GM12878 (cell line): Measurements from ENCODE around the gene PRR35. TPM values are rescaled to one million over a fixed set of nuclear protein-coding genes. Genes with fewer than 3 reads are reported as not detected.

ENCODE experiments used
- ATAC-seq: fragments of 200-7000 bp; cut with Tn5 transposase; 3 replicates; pipeline ENCODE4 v1.9.1; 2020; ENCODE audit warnings: mild to moderate bottlenecking, moderate library complexity
- BruUV-seq: library from RNA; stranded (reverse); fragments of 400-500 nt; replicated peaks from 2 replicates; lab custom pipeline; 2021; lab: Mats Ljungman, UMichigan
- CTCF ChIA-PET: fragments of 300-600 bp; sonication (Branson Sonifier 250); formaldehyde crosslinking; extraction: SDS; loops from one replicate; lab custom pipeline; 2021; ENCODE audit warnings: inconsistent platforms; lab: Yijun Ruan, JAX
- POLR2A ChIA-PET: fragments of 350-600 bp; formaldehyde crosslinking; extraction: SDS; loops from one replicate; lab custom pipeline; 2021; ENCODE audit warnings: inconsistent platforms; lab: Charles Lee
- RAD21 ChIA-PET: fragments of 300-600 bp; sonication (Branson Sonifier 250); formaldehyde crosslinking; loops from one replicate; lab custom pipeline; 2023; ENCODE audit warnings: antibody characterized with exemption; ENCODE audit not compliant: unreplicated experiment; lab: Charles Lee
- SMC1A ChIA-PET: fragments of 300-600 bp; sonication (Branson Sonifier 250); formaldehyde crosslinking; loops from one replicate; lab custom pipeline; 2023; ENCODE audit not compliant: unreplicated experiment, uncharacterized antibody; lab: Charles Lee
- DNase-seq: peaks from one replicate; pipeline ENCODE4 v3.0.0-alpha.2; 2011; ENCODE audit warnings: low read depth, low spot score
- FAIRE-seq: peaks from 3 replicates; lab custom pipeline; 2011; peaks lifted over from hg19 to GRCh38; lab: Jason Lieb, UNC
- H2AFZ ChIP-seq: 2 replicates; pipeline ENCODE4 v1.6.0; 2011; ENCODE audit warnings: low read depth, low read length, control low read depth; ENCODE audit not compliant: control insufficient read depth
- H3K27ac ChIP-seq: 2 replicates; pipeline ENCODE4 v1.5.1; 2011; ENCODE audit warnings: control low read depth; ENCODE audit not compliant: control insufficient read depth, insufficient read depth
- H3K27me3 ChIP-seq, 2 experiments: replicated peaks in 1 of 2; 2 replicates each; pipeline versions ENCODE4 v1.6.0 to v1.6.1; 2011; ENCODE audit warnings: low read length in 1 of 2; ENCODE audit not compliant: control insufficient read depth in 2 of 2, insufficient read depth in 2 of 2
- H3K36me3 ChIP-seq, 2 experiments: 2 replicates each; pipeline ENCODE4 v1.5.1; 2011; ENCODE audit warnings: low read length in 1 of 2; ENCODE audit not compliant: control insufficient read depth in 2 of 2, insufficient read depth in 2 of 2
- H3K4me1 ChIP-seq: 2 replicates; pipeline ENCODE4 v1.6.1; 2011; ENCODE audit warnings: mild to moderate bottlenecking, low read length, moderate library complexity, mixed read lengths; ENCODE audit not compliant: control insufficient read depth, insufficient read depth
- H3K4me2 ChIP-seq: 2 replicates; pipeline ENCODE4 v1.6.0; 2011; ENCODE audit warnings: control low read depth; ENCODE audit not compliant: control insufficient read depth, insufficient read depth
- H3K4me3 ChIP-seq: fragments of 200-600 bp; sonication (generic); 2 replicates; pipeline ENCODE4 v1.5.1; 2016
- H3K79me2 ChIP-seq: 2 replicates; pipeline ENCODE4 v1.6.0; 2011; ENCODE audit warnings: low read length; ENCODE audit not compliant: control insufficient read depth, insufficient read depth
- H3K9ac ChIP-seq: 2 replicates; pipeline ENCODE4 v1.8.0; 2011; ENCODE audit warnings: low read length, control low read depth, mixed read lengths; ENCODE audit not compliant: control insufficient read depth, insufficient read depth
- H3K9me3 ChIP-seq: replicated peaks from 3 replicates; pipeline ENCODE4 v1.5.1; 2011; ENCODE audit warnings: mild to moderate bottlenecking, low read length; ENCODE audit not compliant: control insufficient read depth, insufficient read depth
- H4K20me1 ChIP-seq: 2 replicates; pipeline ENCODE4 v1.6.0; 2011; ENCODE audit not compliant: control insufficient read depth, insufficient read depth
- ASH2L ChIP-seq: fragments of 300-600, 200-600 bp; sonication (generic); IDR thresholded peaks from 2 replicates; pipeline ENCODE4 v1.6.1; 2017; ENCODE audit warnings: low read depth, mild to moderate bottlenecking, borderline replicate concordance
- ATF7 ChIP-seq: fragments of 450-650 bp; IDR thresholded peaks from 2 replicates; pipeline ENCODE4 v1.6.1; 2016; ENCODE audit warnings: low read depth, mild to moderate bottlenecking
- CEBPB ChIP-seq, 2 experiments: fragments of 150-350 bp in 1 of 2; IDR thresholded peaks; 2 replicates each; pipeline ENCODE4 v1.6.1; 2012 to 2014; ENCODE audit warnings: low read depth in 2 of 2, low read length in 2 of 2, borderline replicate concordance in 1 of 2, inconsistent platforms in 1 of 2
- CREB1 ChIP-seq: IDR thresholded peaks from 2 replicates; pipeline ENCODE4 v1.6.1; 2012; ENCODE audit warnings: low read depth, mild to moderate bottlenecking, inconsistent platforms
- CREM ChIP-seq: IDR thresholded peaks from 2 replicates; pipeline ENCODE4 v1.6.1; 2014; ENCODE audit warnings: antibody characterized with exemption, low read depth
- ESRRA ChIP-seq: IDR thresholded peaks from 2 replicates; pipeline ENCODE4 v1.6.1; 2012; ENCODE audit warnings: mild to moderate bottlenecking, low read length, improper control_type of control experiment
- HDGF ChIP-seq: fragments of 450-650 bp; IDR thresholded peaks from 2 replicates; pipeline ENCODE4 v1.6.1; 2016; ENCODE audit warnings: antibody characterized with exemption
- NFYB ChIP-seq: IDR thresholded peaks from 2 replicates; pipeline ENCODE4 v1.6.1; 2011; ENCODE audit warnings: low read depth, mild to moderate bottlenecking, low read length, improper control_type of control experiment, moderate library complexity; ENCODE audit not compliant: insufficient read depth
- RFX5 ChIP-seq: IDR thresholded peaks from 2 replicates; pipeline ENCODE4 v1.6.1; 2011; ENCODE audit warnings: low read depth, low read length, improper control_type of control experiment
- SIN3A ChIP-seq: IDR thresholded peaks from 2 replicates; pipeline ENCODE4 v1.6.1; 2012; ENCODE audit warnings: low read depth, low read length, improper control_type of control experiment
- SRF ChIP-seq, 2 experiments: IDR thresholded peaks; 2 replicates each; pipeline ENCODE4 v1.6.1; 2011; ENCODE audit warnings: low read depth in 2 of 2, low read length in 2 of 2, mild to moderate bottlenecking in 1 of 2, moderate library complexity in 1 of 2
- STAT3 ChIP-seq: IDR thresholded peaks from 2 replicates; pipeline ENCODE4 v1.6.1; 2011; ENCODE audit warnings: low read depth, low read length, improper control_type of control experiment
- TCF7 ChIP-seq: IDR thresholded peaks from 2 replicates; pipeline ENCODE4 v1.6.1; 2014; ENCODE audit warnings: antibody characterized with exemption, borderline replicate concordance
- YY1 ChIP-seq: IDR thresholded peaks from 2 replicates; pipeline ENCODE4 v1.6.1; 2011; ENCODE audit warnings: low read depth, mild to moderate bottlenecking, low read length
- ZNF274 ChIP-seq: IDR thresholded peaks from one replicate; pipeline ENCODE4 v1.8.0; 2011; ENCODE audit not compliant: insufficient read length, insufficient read depth
- WGBS: methylation state at CpG from one replicate; pipeline ENCODE4 v1.1.6; 2016; ENCODE audit warnings: low lambda C conversion rate; ENCODE audit not compliant: insufficient replicate concordance, insufficient coverage; ENCODE audit errors: missing lambda C conversion rate; 5-methylcytosine and 5-hydroxymethylcytosine counted together
- in situ Hi-C: fragments of 300-500 bp; cut with MboI; formaldehyde crosslinking; loops from 9 replicates; pipeline ENCODE4 v1.14.3; 2018; ENCODE audit warnings: mixed read lengths
- intact Hi-C: fragments of 100-400 bp; cut with micrococcal nuclease; formaldehyde crosslinking; loops from one replicate; pipeline ENCODE4 v1.14.2; 2022; ENCODE audit not compliant: unreplicated experiment
- polyA plus RNA-seq, 11 experiments: library from polyadenylated mRNA; depleted of rRNA in 4 of 11; unstranded in 6 of 11; stranded (reverse) in 5 of 11; fragments of >200 nt; fragmentation: Nextera tagmentation in 4 of 11; fragmentation: Illumina TruSeq in 1 of 11; extraction: Ambion mirVana in 4 of 11; extraction: Trizol in 1 of 11; gene quantifications; 1 replicate in 1 of 11; 2 replicates in 10 of 11; pipeline versions ENCODE4 v1.2.1 to v1.2.3, GENCODE V29; 2011 to 2016; ENCODE audit warnings: inconsistent platforms in 2 of 11, missing spikeins in 2 of 11, low read depth in 1 of 11
- total RNA-seq, 4 experiments: library from RNA; depleted of rRNA in 3 of 4; stranded (reverse); fragments of >200 nt in 3 of 4; fragmentation: Illumina TruSeq in 1 of 4; extraction: Trizol in 1 of 4; gene quantifications; 2 replicates each; pipeline versions ENCODE4 v1.2.1 to v1.2.3, GENCODE V29; 2013 to 2021
- TF ChIP-seq, protein P1 (sequence below): IDR thresholded peaks from 2 replicates; pipeline ENCODE4 v1.6.1; 2011; ENCODE audit warnings: mild to moderate bottlenecking, low read depth, low read length, moderate library complexity; ENCODE audit not compliant: insufficient replicate concordance
- TF ChIP-seq, protein P2 (sequence below): fragments of 450-650 bp; IDR thresholded peaks from 2 replicates; pipeline ENCODE4 v1.6.1; 2016; ENCODE audit warnings: mild to moderate bottlenecking
- TF ChIP-seq, protein P3 (sequence below), 3 experiments: IDR thresholded peaks in 2 of 3; conservative IDR thresholded peaks in 1 of 3; 2 replicates each; pipeline ENCODE4 v1.5.1; 2011; ENCODE audit warnings: low read depth in 3 of 3, low read length in 3 of 3, mild to moderate bottlenecking in 3 of 3, control low read depth in 2 of 3, moderate library complexity in 2 of 3, inconsistent platforms in 1 of 3, mixed read lengths in 1 of 3; ENCODE audit not compliant: control insufficient read depth in 2 of 3, insufficient read depth in 1 of 3; ENCODE audit errors: extremely low read depth in 1 of 3

Gene PRR35
- total and polyA plus RNA-seq, 10 of the 15 experiments (the other 5 are each of a cell fraction or from before 2014, with no cell fraction given) = not detected

DNA sequence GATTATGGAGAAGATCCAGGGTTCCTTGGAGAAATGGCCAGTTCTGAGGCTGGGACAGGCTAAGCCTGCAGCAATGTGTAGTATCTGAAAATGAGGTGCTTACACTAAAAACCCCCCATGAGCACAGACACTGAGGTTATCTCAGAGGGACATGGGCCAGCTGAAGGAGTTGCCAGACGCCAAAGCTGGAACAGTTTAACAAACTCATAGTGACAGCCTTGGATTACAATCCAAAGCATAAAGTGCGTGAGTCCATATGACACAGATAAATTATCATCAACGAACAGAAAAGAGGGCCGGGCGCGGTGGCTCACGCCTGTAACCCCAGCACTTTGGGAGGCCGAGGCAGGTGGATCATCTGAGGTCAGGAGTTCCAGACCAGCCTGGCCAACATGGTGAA, 43.9 kb upstream of the PRR35 start:
- Histone ChIP-seq H3K4me2 (no peak overlapping the region), H4K20me1 (no peaks in the 10 kb centered on the region), H3K79me2 (no peaks in the 10 kb centered on the region), H3K4me1 (no peaks in the 10 kb centered on the region), H3K36me3 (peaks cover 0 to 2% of the 10 kb centered on the region in 2 experiments; a peak in 3 of 4 replicates), H3K9me3 (no peaks in the 10 kb centered on the region), H3K27ac (no peak overlapping the region), H2AFZ (no peak overlapping the region), H3K4me3 (no peak overlapping the region), H3K27me3 (no peaks in the 10 kb centered on the region), H3K9ac (no peak overlapping the region)
- intact Hi-C loops (no loop called here), in situ Hi-C loops (no loop called here)
- ATAC-seq (no peak), FAIRE-seq (no peak), DNase-seq (no peak)
- 97% methylated on average over 8 of the region's 8 CpGs for WGBS
- ChIA-PET POLR2A (no interaction called here), CTCF (interaction anchor here (2.2 kb wide), 1 partner anchor 10 kb away, joined by 6 read pairs; no protein-coding TSS in a partner anchor), SMC1A (no interaction called here), RAD21 (no interaction called here)
- BruUV-seq = no TSS peak
- TF ChIP-seq SRF (IDR thresholded peaks at IDR 0.05; ENCODE audit: low read depth in 2 of 2, low read length in 2 of 2) = no peak
- TF ChIP-seq HDGF = no peak
- no peak for TF ChIP-seq SIN3A
- TF ChIP-seq, protein P1, sequence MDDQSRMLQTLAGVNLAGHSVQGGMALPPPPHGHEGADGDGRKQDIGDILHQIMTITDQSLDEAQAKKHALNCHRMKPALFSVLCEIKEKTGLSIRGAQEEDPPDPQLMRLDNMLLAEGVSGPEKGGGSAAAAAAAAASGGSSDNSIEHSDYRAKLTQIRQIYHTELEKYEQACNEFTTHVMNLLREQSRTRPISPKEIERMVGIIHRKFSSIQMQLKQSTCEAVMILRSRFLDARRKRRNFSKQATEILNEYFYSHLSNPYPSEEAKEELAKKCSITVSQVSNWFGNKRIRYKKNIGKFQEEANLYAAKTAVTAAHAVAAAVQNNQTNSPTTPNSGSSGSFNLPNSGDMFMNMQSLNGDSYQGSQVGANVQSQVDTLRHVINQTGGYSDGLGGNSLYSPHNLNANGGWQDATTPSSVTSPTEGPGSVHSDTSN = no peak
- no peak for TF ChIP-seq ASH2L
- TF ChIP-seq, protein P2, sequence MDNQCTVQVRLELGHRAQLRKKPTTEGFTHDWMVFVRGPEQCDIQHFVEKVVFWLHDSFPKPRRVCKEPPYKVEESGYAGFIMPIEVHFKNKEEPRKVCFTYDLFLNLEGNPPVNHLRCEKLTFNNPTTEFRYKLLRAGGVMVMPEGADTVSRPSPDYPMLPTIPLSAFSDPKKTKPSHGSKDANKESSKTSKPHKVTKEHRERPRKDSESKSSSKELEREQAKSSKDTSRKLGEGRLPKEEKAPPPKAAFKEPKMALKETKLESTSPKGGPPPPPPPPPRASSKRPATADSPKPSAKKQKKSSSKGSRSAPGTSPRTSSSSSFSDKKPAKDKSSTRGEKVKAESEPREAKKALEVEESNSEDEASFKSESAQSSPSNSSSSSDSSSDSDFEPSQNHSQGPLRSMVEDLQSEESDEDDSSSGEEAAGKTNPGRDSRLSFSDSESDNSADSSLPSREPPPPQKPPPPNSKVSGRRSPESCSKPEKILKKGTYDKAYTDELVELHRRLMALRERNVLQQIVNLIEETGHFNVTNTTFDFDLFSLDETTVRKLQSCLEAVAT = no peak
- no peak for TF ChIP-seq YY1
- TF ChIP-seq RFX5 = no peak
- no peak for TF ChIP-seq TCF7
- TF ChIP-seq ATF7 = no peak
- TF ChIP-seq CEBPB (IDR thresholded peaks at IDR 0.05; ENCODE audit: borderline replicate concordance in 1 of 2, low read depth in 2 of 2, low read length in 2 of 2) = no peak
- no peak for TF ChIP-seq CREB1
- TF ChIP-seq STAT3 = no peak
- no peak for TF ChIP-seq ESRRA
- TF ChIP-seq NFYB = no peak
- TF ChIP-seq, protein P3, sequence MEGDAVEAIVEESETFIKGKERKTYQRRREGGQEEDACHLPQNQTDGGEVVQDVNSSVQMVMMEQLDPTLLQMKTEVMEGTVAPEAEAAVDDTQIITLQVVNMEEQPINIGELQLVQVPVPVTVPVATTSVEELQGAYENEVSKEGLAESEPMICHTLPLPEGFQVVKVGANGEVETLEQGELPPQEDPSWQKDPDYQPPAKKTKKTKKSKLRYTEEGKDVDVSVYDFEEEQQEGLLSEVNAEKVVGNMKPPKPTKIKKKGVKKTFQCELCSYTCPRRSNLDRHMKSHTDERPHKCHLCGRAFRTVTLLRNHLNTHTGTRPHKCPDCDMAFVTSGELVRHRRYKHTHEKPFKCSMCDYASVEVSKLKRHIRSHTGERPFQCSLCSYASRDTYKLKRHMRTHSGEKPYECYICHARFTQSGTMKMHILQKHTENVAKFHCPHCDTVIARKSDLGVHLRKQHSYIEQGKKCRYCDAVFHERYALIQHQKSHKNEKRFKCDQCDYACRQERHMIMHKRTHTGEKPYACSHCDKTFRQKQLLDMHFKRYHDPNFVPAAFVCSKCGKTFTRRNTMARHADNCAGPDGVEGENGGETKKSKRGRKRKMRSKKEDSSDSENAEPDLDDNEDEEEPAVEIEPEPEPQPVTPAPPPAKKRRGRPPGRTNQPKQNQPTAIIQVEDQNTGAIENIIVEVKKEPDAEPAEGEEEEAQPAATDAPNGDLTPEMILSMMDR (IDR thresholded peaks at IDR 0.05 in 2 of 3, conservative IDR thresholded peaks at IDR 0.05 in 1 of 3; ENCODE audit: control insufficient read depth in 2 of 3, extremely low read depth in 1 of 3, insufficient read depth in 1 of 3, low read depth in 3 of 3, low read length in 3 of 3) = no peak
- no peak for TF ChIP-seq ZNF274
- TF ChIP-seq CREM = no peak
